CD14-positive monocyte (primary cell): ENCODE results near the gene CLEC4G. TPM values are rescaled to one million over a fixed set of nuclear protein-coding genes. Genes with fewer than 3 reads are reported as not detected.

Experiments used
- DNase-seq, 3 donors: peaks; one replicate each; pipeline ENCODE4 v3.0.0-alpha.2; 2011 to 2022
- H2AFZ ChIP-seq: 2 replicates; pipeline ENCODE4 v1.6.0; 2012; ENCODE audit warnings: mild to moderate bottlenecking, low read depth, low read length, inconsistent platforms; ENCODE audit not compliant: insufficient read depth, poor library complexity, severe bottlenecking
- H3K27ac ChIP-seq, 2 donors: 1 replicate in 1 of 2; 2 replicates in 1 of 2; pipeline ENCODE4 v1.5.1; 2012 to 2013; ENCODE audit warnings: low read length in 2 of 2, control low read depth in 1 of 2, inconsistent platforms in 1 of 2, low read depth in 1 of 2, mild to moderate bottlenecking in 1 of 2
- H3K27me3 ChIP-seq, 2 donors: one replicate each; pipeline versions ENCODE4 v1.6.0 to v1.6.1; 2011 to 2013; ENCODE audit warnings: low read length in 2 of 2; ENCODE audit not compliant: control insufficient read depth in 2 of 2, insufficient read depth in 2 of 2
- H3K36me3 ChIP-seq, 2 donors: replicated peaks in 1 of 2; 1 replicate in 1 of 2; 2 replicates in 1 of 2; pipeline versions ENCODE4 v1.5.1 to v1.6.1; 2012 to 2013; ENCODE audit warnings: low read length in 2 of 2, control low read depth in 1 of 2, inconsistent platforms in 1 of 2, mild to moderate bottlenecking in 1 of 2; ENCODE audit not compliant: insufficient read depth in 2 of 2, control insufficient read depth in 1 of 2
- H3K4me1 ChIP-seq, 2 donors: 1 replicate in 1 of 2; 2 replicates in 1 of 2; pipeline versions ENCODE4 v1.5.1 to v1.6.1; 2012 to 2013; ENCODE audit warnings: low read length in 2 of 2, control low read depth in 1 of 2, inconsistent platforms in 1 of 2, mild to moderate bottlenecking in 1 of 2, moderate library complexity in 1 of 2; ENCODE audit not compliant: insufficient read depth in 2 of 2, control insufficient read depth in 1 of 2
- H3K4me2 ChIP-seq: replicated peaks from 2 replicates; pipeline ENCODE3; 2012; ENCODE audit warnings: low read length, moderate library complexity, mild to moderate bottlenecking; ENCODE audit not compliant: poor library complexity, severe bottlenecking; ENCODE audit errors: extremely low read depth
- H3K4me3 ChIP-seq, 3 experiments: fragments of 200-600 bp in 1 of 3; sonication (generic) in 1 of 3; replicated peaks in 1 of 3; 1 replicate in 2 of 3; 2 replicates in 1 of 3; pipeline ENCODE4 v1.5.1; 2011 to 2013; ENCODE audit warnings: low read length in 3 of 3, mild to moderate bottlenecking in 3 of 3, control low read depth in 2 of 3, low read depth in 2 of 3, inconsistent platforms in 1 of 3, moderate library complexity in 1 of 3
- H3K79me2 ChIP-seq: 2 replicates; pipeline ENCODE4 v1.6.0; 2012; ENCODE audit warnings: mild to moderate bottlenecking, control low read depth, inconsistent platforms, low read length, moderate library complexity; ENCODE audit not compliant: insufficient read depth
- H3K9ac ChIP-seq: 2 replicates; pipeline ENCODE4 v1.6.0; 2017; ENCODE audit warnings: low read length, mild to moderate bottlenecking; ENCODE audit not compliant: insufficient read depth, poor library complexity, severe bottlenecking
- H3K9me3 ChIP-seq, 2 donors: replicated peaks in 1 of 2; 1 replicate in 1 of 2; 2 replicates in 1 of 2; pipeline versions ENCODE4 v1.5.1 to v1.6.1; 2012 to 2013; ENCODE audit warnings: low read length in 2 of 2, control low read depth in 1 of 2; ENCODE audit not compliant: control insufficient read depth in 1 of 2, insufficient read depth in 1 of 2
- H4K20me1 ChIP-seq: 2 replicates; pipeline ENCODE4 v1.6.0; 2012; ENCODE audit warnings: mild to moderate bottlenecking, low read length, control low read depth, moderate library complexity; ENCODE audit not compliant: insufficient read depth
- H3K27ac Mint-ChIP-seq, 7 donors: one replicate each; pipeline ENCODE4 v1.8.0; 2020; ENCODE audit warnings: mild to moderate bottlenecking in 7 of 7, mixed read lengths in 7 of 7, moderate library complexity in 6 of 7, inconsistent platforms in 2 of 7
- H3K27me3 Mint-ChIP-seq, 3 donors: one replicate each; pipeline ENCODE4 v1.8.0; 2021 to 2022; ENCODE audit warnings: low read depth in 3 of 3, mild to moderate bottlenecking in 3 of 3, mixed read lengths in 3 of 3, moderate library complexity in 3 of 3, inconsistent platforms in 1 of 3
- H3K36me3 Mint-ChIP-seq, 2 donors: one replicate each; pipeline ENCODE4 v1.8.0; 2020; ENCODE audit warnings: mixed read lengths in 2 of 2, inconsistent platforms in 1 of 2, mild to moderate bottlenecking in 1 of 2
- H3K4me1 Mint-ChIP-seq: one replicate; pipeline ENCODE4 v1.8.0; 2020; ENCODE audit warnings: mild to moderate bottlenecking, mixed read lengths
- H3K4me3 Mint-ChIP-seq, 2 donors: one replicate each; pipeline ENCODE4 v1.8.0; 2020; ENCODE audit warnings: mild to moderate bottlenecking in 2 of 2, mixed read lengths in 2 of 2, moderate library complexity in 1 of 2
- H3K9me3 Mint-ChIP-seq, 7 donors: one replicate each; pipeline ENCODE4 v1.8.0; 2020 to 2022; ENCODE audit warnings: mixed read lengths in 7 of 7, mild to moderate bottlenecking in 6 of 7, moderate library complexity in 6 of 7, inconsistent platforms in 2 of 7
- CTCF ChIP-seq: fragments of 200-600 bp; IDR thresholded peaks from one replicate; pipeline ENCODE4 v1.8.0; 2022; ENCODE audit warnings: antibody characterized with exemption, mild to moderate bottlenecking
- WGBS: methylation state at CpG from one replicate; pipeline ENCODE4 v1.1.5; 2013; ENCODE audit warnings: missing lambda C conversion rate; ENCODE audit not compliant: insufficient coverage; 5-methylcytosine and 5-hydroxymethylcytosine counted together
- intact Hi-C, 2 donors: fragments of 100-400 bp; cut with micrococcal nuclease; formaldehyde crosslinking; loops; one replicate each; pipeline versions ENCODE4 v1.15.0 to v1.15.1; 2023
- polyA plus RNA-seq, 3 donors: library from polyadenylated mRNA; depleted of rRNA in 1 of 3; unstranded in 2 of 3; stranded (reverse) in 1 of 3; fragments of 300-500 nt in 2 of 3; fragments of >200 nt in 1 of 3; fragmentation: Illumina TruSeq in 2 of 3; gene quantifications; 1 replicate in 2 of 3; 2 replicates in 1 of 3; pipeline ENCODE4 v1.2.3, GENCODE V29; 2012 to 2021

The CLEC4G gene
- polyA plus RNA-seq, 3 donors, result 4.7 to 7.9 (median 7.1) TPM

GRCh38 chr19:7730286-7731217 lies 1.4 kb downstream of the CLEC4G start:
- no peaks in the 10 kb centered on the region for H4K20me1 ChIP-seq
- H2AFZ ChIP-seq, result peak overlapping the region; percentile 87
- Mint-ChIP-seq H3K4me1 (peaks cover 53% of the 10 kb centered on the region), H3K27me3 (peaks cover 2 to 22% (median 16%) of the 10 kb centered on the region in 3 donors), H3K9me3 (peaks cover 0 to 9% (median 0%) of the 10 kb centered on the region in 7 donors), H3K27ac (peak overlapping the region in 4 of 7 donors; percentile 71 to 89 (median 80)), H3K4me3 (peak overlapping the region; percentile 77 to 91), H3K36me3 (peaks cover 0 to 13% of the 10 kb centered on the region in 2 donors)
- no peak for DNase-seq
- peak overlapping the region; percentile 1 to 71 (median 34) for H3K4me3 ChIP-seq
- intact Hi-C loops, result no loop called here
- TF ChIP-seq CTCF, result no peak
- no peaks in the 10 kb centered on the region for H3K79me2 ChIP-seq
- WGBS, result 7% methylated on average over 64 of the region's 78 CpGs
- H3K9ac ChIP-seq, result peak overlapping the region; percentile 51
- H3K4me1 ChIP-seq, result peaks cover 45 to 63% of the 10 kb centered on the region in 2 donors
- no peaks in the 10 kb centered on the region for H3K36me3 ChIP-seq
- H3K27ac ChIP-seq, result peak overlapping the region in 1 of 2 donors; percentile 8
- no peaks in the 10 kb centered on the region for H3K9me3 ChIP-seq
- peaks cover 0 to 3% of the 10 kb centered on the region in 2 donors for H3K27me3 ChIP-seq
- peak overlapping the region; percentile 83 for H3K4me2 ChIP-seq

GRCh38 chr19:7729831-7730285 lies 2.1 kb downstream of the CLEC4G start:
- peaks cover 41 to 59% of the 10 kb centered on the region in 2 donors for H3K4me1 ChIP-seq
- Mint-ChIP-seq H3K27ac (peak overlapping the region in 6 of 7 donors; percentile 63 to 89 (median 77)), H3K27me3 (peaks cover 2 to 22% (median 16%) of the 10 kb centered on the region in 3 donors), H3K4me1 (peaks cover 48% of the 10 kb centered on the region), H3K36me3 (peaks cover 0 to 13% of the 10 kb centered on the region in 2 donors), H3K9me3 (peaks cover 0 to 9% (median 1%) of the 10 kb centered on the region in 7 donors), H3K4me3 (peak overlapping the region; percentile 77 to 91)
- H3K9me3 ChIP-seq, result no peaks in the 10 kb centered on the region
- H3K79me2 ChIP-seq, result no peaks in the 10 kb centered on the region
- DNase-seq, result no peak
- no peak for TF ChIP-seq CTCF
- H2AFZ ChIP-seq, result peak overlapping the region; percentile 87
- peak overlapping the region; percentile 51 for H3K9ac ChIP-seq
- peak overlapping the region; percentile 1 to 42 for H3K27ac ChIP-seq
- intact Hi-C loops, result no loop called here
- WGBS, result 7% methylated on average over 34 of the region's 34 CpGs
- no peaks in the 10 kb centered on the region for H4K20me1 ChIP-seq
- no peaks in the 10 kb centered on the region for H3K36me3 ChIP-seq
- peak overlapping the region; percentile 1 to 71 (median 34) for H3K4me3 ChIP-seq
- H3K27me3 ChIP-seq, result peaks cover 0 to 3% of the 10 kb centered on the region in 2 donors
- peak overlapping the region; percentile 83 for H3K4me2 ChIP-seq
